HepG2 (cell line): Measurements from ENCODE around the gene FGF21. TPM values are rescaled to one million over a fixed set of nuclear protein-coding genes. Genes with fewer than 3 reads are reported as not detected.

Source experiments
- ATAC-seq: fragments of 200-7000 bp; cut with Tn5 transposase; 3 replicates; pipeline ENCODE4 v1.9.1; 2020; ENCODE audit warnings: mild to moderate bottlenecking, moderate library complexity
- BruUV-seq: library from RNA; stranded (reverse); fragments of 400-500 nt; replicated peaks from 2 replicates; lab custom pipeline; 2021; lab: Mats Ljungman, UMichigan
- CTCF ChIA-PET: fragments of 300-600 bp; formaldehyde crosslinking; extraction: SDS; loops from one replicate; lab custom pipeline; 2021; ENCODE audit warnings: low total read pairs, inconsistent platforms, low intra/inter-chr PET ratio; lab: Yijun Ruan, JAX
- POLR2A ChIA-PET: fragments of 350-600 bp; sonication (Branson Sonifier 250); formaldehyde crosslinking; loops from one replicate; lab custom pipeline; 2020; ENCODE audit warnings: antibody characterized with exemption, inconsistent platforms; lab: Yijun Ruan, JAX
- DNase-seq: peaks from one replicate; pipeline ENCODE4 v3.0.0-alpha.2; 2015; ENCODE audit warnings: low spot score
- FAIRE-seq: peaks from 3 replicates; lab custom pipeline; 2011; peaks lifted over from hg19 to GRCh38; lab: Jason Lieb, UNC
- H2AFZ ChIP-seq: one replicate; pipeline ENCODE4 v1.6.1; 2011; ENCODE audit warnings: low read length, inconsistent platforms
- H3K27ac ChIP-seq: fragments of 300-600 bp; 3 replicates; pipeline ENCODE4 v1.8.0; 2011; ENCODE audit warnings: mixed run types, mild to moderate bottlenecking, mixed read lengths, low read length, inconsistent platforms; ENCODE audit not compliant: insufficient read depth; ENCODE audit errors: extremely low read length
- H3K27me3 ChIP-seq, 2 experiments: fragments of 200-600 bp in 1 of 2; 2 replicates in 1 of 2; 3 replicates in 1 of 2; pipeline versions ENCODE4 v1.6.0 to v1.8.0; 2011; ENCODE audit warnings: low read length in 2 of 2, mild to moderate bottlenecking in 2 of 2, moderate library complexity in 2 of 2, inconsistent platforms in 1 of 2; ENCODE audit not compliant: insufficient read depth in 2 of 2, control insufficient read depth in 1 of 2
- H3K36me3 ChIP-seq, 2 experiments: fragments of 200-600 bp in 1 of 2; replicated peaks in 1 of 2; 2 replicates in 1 of 2; 3 replicates in 1 of 2; pipeline versions ENCODE4 v1.5.1 to v1.8.0; 2011; ENCODE audit warnings: low read length in 2 of 2, inconsistent platforms in 1 of 2; ENCODE audit not compliant: insufficient read depth in 2 of 2, control insufficient read depth in 1 of 2
- H3K4me1 ChIP-seq: 2 replicates; pipeline ENCODE4 v1.5.1; 2012; ENCODE audit warnings: low read length, inconsistent platforms; ENCODE audit not compliant: insufficient read depth
- H3K4me2 ChIP-seq: 2 replicates; pipeline ENCODE4 v1.6.0; 2011; ENCODE audit warnings: low read depth, low read length, inconsistent platforms
- H3K4me3 ChIP-seq, 3 experiments: fragments of 200-600 bp in 1 of 3; sonication (generic), shearing (Covaris generic) in 1 of 3; replicated peaks in 1 of 3; 2 replicates each; pipeline ENCODE4 v1.5.1; 2011 to 2016; ENCODE audit warnings: low read length in 3 of 3, inconsistent platforms in 2 of 3, low read depth in 2 of 3, mild to moderate bottlenecking in 2 of 3, control low read depth in 1 of 3, mixed read lengths in 1 of 3; ENCODE audit not compliant: insufficient read depth in 1 of 3
- H3K79me2 ChIP-seq: one replicate; pipeline ENCODE4 v1.6.1; 2011; ENCODE audit warnings: low read length, inconsistent platforms; ENCODE audit not compliant: insufficient read depth
- H3K9ac ChIP-seq: 2 replicates; pipeline ENCODE4 v1.6.0; 2011; ENCODE audit warnings: mild to moderate bottlenecking, low read depth, low read length, inconsistent platforms; ENCODE audit not compliant: insufficient read depth
- H3K9me3 ChIP-seq: 2 replicates; pipeline ENCODE4 v1.5.1; 2012; ENCODE audit warnings: mild to moderate bottlenecking, low read length
- H4K20me1 ChIP-seq: 2 replicates; pipeline ENCODE4 v1.6.0; 2011; ENCODE audit warnings: inconsistent platforms, mild to moderate bottlenecking, low read length, moderate library complexity; ENCODE audit not compliant: insufficient read depth
- ASH2L ChIP-seq: fragments of 300-600, 200-600 bp; sonication (generic); IDR thresholded peaks from 2 replicates; pipeline ENCODE4 v1.7.0; 2017; ENCODE audit warnings: low read depth, mild to moderate bottlenecking, moderate library complexity, mixed read lengths, low read length; ENCODE audit not compliant: insufficient read length
- FOXK2 ChIP-seq: fragments of 450-650 bp; IDR thresholded peaks from 2 replicates; pipeline ENCODE4 v1.6.1; 2016
- MAZ ChIP-seq, 2 experiments: sonication (generic) in 1 of 2; formaldehyde crosslinking in 1 of 2; IDR thresholded peaks; 2 replicates each; pipeline versions ENCODE4 v1.5.0 to v1.6.1; 2012 to 2020; ENCODE audit warnings: low read depth in 2 of 2, mild to moderate bottlenecking in 2 of 2, borderline replicate concordance in 1 of 2, improper control_type of control experiment in 1 of 2, low read length in 1 of 2, missing genetic modification reagents in 1 of 2, moderate library complexity in 1 of 2
- SRF ChIP-seq: IDR thresholded peaks from 2 replicates; pipeline ENCODE4 v1.6.1; 2011; ENCODE audit warnings: mild to moderate bottlenecking, low read depth, low read length, moderate library complexity
- WGBS: methylation state at CpG from one replicate; pipeline ENCODE4 v1.1.6; 2017; ENCODE audit warnings: low lambda C conversion rate; 5-methylcytosine and 5-hydroxymethylcytosine counted together
- in situ Hi-C: cut with HindIII; loops from 2 replicates; pipeline ENCODE4 v1.10.0; 2017; ENCODE audit warnings: low pct_unique_long_range_greater_than_20kb; ENCODE audit not compliant: extremely low pct_ligation_motif_present
- intact Hi-C: fragments of 100-400 bp; cut with micrococcal nuclease; formaldehyde crosslinking; loops from one replicate; pipeline ENCODE4 v1.10.0; 2022; ENCODE audit not compliant: unreplicated experiment
- polyA plus RNA-seq, 8 experiments: library from polyadenylated mRNA; depleted of rRNA in 3 of 8; stranded (reverse) in 7 of 8; unstranded in 1 of 8; fragments of >200 nt; fragmentation: Illumina TruSeq in 4 of 8; extraction: Trizol in 4 of 8; gene quantifications; 2 replicates each; pipeline versions ENCODE4 v1.2.1 to v1.2.3, GENCODE V29; 2011 to 2016; ENCODE audit warnings: low read depth in 4 of 8, missing spikeins in 1 of 8, mixed read lengths in 1 of 8; ENCODE audit not compliant: insufficient read depth in 1 of 8
- total RNA-seq, 5 experiments: library from RNA; depleted of rRNA; stranded (reverse); fragments of >200 nt; fragmentation: Illumina TruSeq; extraction: Trizol; gene quantifications; 2 replicates each; pipeline ENCODE4 v1.2.3, GENCODE V29; 2016; ENCODE audit warnings: low read depth in 1 of 5
- TF ChIP-seq, protein P1 (sequence below): sonication (generic); formaldehyde crosslinking; IDR thresholded peaks from 2 replicates; pipeline ENCODE4 v1.8.0; 2022; ENCODE audit warnings: mild to moderate bottlenecking, missing genetic modification reagents, moderate library complexity

FGF21 gene
- total and polyA plus RNA-seq, 2 of the 13 experiments (the other 11 are each of a cell fraction or from before 2014, with no cell fraction given) = 0.17 TPM; not detected in 1

DNA sequence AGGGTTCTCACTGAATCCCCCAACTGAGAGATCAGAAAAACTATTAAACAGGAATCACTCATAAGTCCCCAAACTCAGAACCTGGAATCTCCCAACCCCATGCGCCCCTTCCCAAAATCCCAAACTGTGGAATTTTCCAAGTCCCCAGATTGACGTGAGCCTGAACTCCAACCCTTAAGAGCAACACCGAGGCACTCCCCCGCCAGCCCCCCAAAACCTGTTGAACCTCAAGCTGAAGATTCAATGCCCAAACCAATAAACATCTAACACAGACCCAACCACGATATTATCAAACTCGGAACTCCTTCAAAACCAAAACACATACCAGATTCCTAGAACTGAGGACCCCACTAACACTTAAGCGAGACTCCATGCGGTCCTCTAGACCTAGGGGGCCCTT lies 9.2 kb upstream of the FGF21 start:
- ChIA-PET POLR2A (interaction anchor here (1.4 kb wide), 1 partner anchor 14 kb away, joined by 3 read pairs; no protein-coding TSS in a partner anchor), CTCF (no interaction called here)
- H3K4me2 ChIP-seq = no peak overlapping the region
- peaks cover 48% of the 10 kb centered on the region for H3K4me1 ChIP-seq
- no peak overlapping the region for H3K27ac ChIP-seq
- ATAC-seq = no peak
- no peaks in the 10 kb centered on the region; a peak in 1 of 5 replicates for H3K27me3 ChIP-seq
- no peak overlapping the region for H3K9ac ChIP-seq
- WGBS = 92% methylated on average over 8 of the region's 8 CpGs
- no peak overlapping the region for H3K4me3 ChIP-seq
- H4K20me1 ChIP-seq = no peaks in the 10 kb centered on the region
- H2AFZ ChIP-seq = no peak overlapping the region
- DNase-seq = no peak
- H3K79me2 ChIP-seq = no peaks in the 10 kb centered on the region
- in situ Hi-C loops = no loop called here
- TF ChIP-seq SRF (no peak), ASH2L (no peak), FOXK2 (no peak), MAZ (IDR thresholded peaks at IDR 0.05; ENCODE audit: borderline replicate concordance, low read depth, low read length) (no peak), MAZ (CRISPR knock-in tag; IDR thresholded peaks at IDR 0.05; ENCODE audit: low read depth) (no peak)
- TF ChIP-seq, protein P1, sequence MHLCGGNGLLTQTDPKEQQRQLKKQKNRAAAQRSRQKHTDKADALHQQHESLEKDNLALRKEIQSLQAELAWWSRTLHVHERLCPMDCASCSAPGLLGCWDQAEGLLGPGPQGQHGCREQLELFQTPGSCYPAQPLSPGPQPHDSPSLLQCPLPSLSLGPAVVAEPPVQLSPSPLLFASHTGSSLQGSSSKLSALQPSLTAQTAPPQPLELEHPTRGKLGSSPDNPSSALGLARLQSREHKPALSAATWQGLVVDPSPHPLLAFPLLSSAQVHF (CRISPR knock-in tag) = no peak
- TF ChIP-seq, all 625 proteins: peak for 0
- no peaks in the 10 kb centered on the region for H3K36me3 ChIP-seq
- intact Hi-C loops = no loop called here
- H3K9me3 ChIP-seq = no peaks in the 10 kb centered on the region
- no TSS peak for BruUV-seq
- FAIRE-seq = no peak
